Measurements from ENCODE around the gene RANGRF.
"Not testable (repeated sequence)": the region's sequence is repeated elsewhere in the genome, so short reads cannot be mapped to it uniquely, and the experiment has no call there.

RANGRF gene, protein sequence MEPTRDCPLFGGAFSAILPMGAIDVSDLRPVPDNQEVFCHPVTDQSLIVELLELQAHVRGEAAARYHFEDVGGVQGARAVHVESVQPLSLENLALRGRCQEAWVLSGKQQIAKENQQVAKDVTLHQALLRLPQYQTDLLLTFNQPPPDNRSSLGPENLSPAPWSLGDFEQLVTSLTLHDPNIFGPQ

DNA sequence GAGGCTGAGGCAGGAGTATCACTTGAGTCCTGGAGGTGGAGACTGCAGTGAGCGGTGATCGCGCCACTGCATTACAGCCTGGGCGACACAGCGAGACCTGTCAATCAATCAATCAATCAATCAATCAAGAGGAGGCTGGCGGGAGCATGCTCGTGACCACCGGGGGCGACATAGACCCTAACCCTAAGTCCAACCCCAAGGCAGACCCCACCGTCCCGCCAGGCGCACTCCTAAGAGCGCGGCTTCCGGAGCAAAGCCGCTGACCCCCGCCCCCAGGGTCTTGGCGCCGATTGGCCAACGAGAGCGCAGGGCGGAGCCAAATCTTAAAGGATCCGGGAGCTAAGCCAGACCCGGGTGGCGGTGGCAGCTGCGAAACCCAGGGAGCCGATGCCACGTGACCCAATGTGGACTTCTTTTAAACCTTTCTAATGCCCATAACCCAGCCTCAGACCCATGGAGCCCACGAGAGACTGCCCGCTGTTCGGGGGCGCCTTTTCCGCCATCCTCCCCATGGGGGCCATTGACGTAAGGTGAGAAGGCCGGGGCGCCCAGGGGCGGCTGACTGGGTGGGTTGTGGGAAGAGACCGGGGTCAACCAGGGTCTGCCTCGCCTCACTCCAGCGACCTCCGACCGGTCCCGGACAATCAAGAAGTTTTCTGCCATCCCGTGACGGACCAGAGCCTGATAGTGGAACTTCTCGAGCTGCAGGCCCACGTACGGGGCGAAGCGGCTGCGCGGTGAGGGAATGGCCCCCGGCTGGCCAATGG, at the start of gene RANGRF:
Gene RANGRF, plus strand, starts transcription at position 335 of the 767 bp plus-strand sequence. Its CDS starts 119 bp downstream, at position 454.
- in situ Hi-C loops (cut with HindIII; ENCODE audit: low pct_ligation_motif_present, low pct_unique_long_range_greater_than_20kb, low sequenced_read_pairs) = no loop called here
- DNase-seq = peak; percentile 89

DNA sequence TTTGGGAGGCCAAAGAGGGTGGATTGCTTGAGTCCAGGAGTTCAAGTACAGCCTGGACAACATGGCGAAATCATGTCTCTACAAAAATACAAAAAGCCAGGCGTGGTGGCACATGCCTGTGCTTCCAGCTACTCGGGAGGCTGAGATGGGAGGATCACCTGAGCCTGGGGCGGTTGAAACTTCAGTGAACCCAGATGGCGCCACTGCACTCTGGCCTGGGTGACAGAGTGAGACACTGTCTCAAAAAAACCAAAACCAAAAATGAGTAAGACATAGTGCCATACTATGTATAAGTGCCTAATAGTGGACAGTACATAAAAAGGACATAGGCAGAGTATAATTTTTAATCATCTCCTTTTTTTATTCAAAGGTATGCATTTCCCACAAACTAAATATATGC, 44.6 kb upstream of the RANGRF start:
- in situ Hi-C loops (cut with HindIII; ENCODE audit: low pct_ligation_motif_present, low pct_unique_long_range_greater_than_20kb, low sequenced_read_pairs) = no loop called here
- no peak for DNase-seq

GRCh38 chr17:8244768-8245167, 43.7 kb upstream of the RANGRF start:
- in situ Hi-C loops (cut with HindIII; ENCODE audit: low pct_ligation_motif_present, low pct_unique_long_range_greater_than_20kb, low sequenced_read_pairs) = no loop called here
- DNase-seq = no peak

GRCh38 chr17:8248751-8249607, 39.5 kb upstream of the RANGRF start, which contains the start of gene PFAS:
Gene PFAS, plus strand, starts transcription at chr17:8249289. Its CDS starts 4,649 bp downstream, at chr17:8253938.
- DNase-seq = peak; percentile 96
- in situ Hi-C loops (cut with HindIII; ENCODE audit: low pct_ligation_motif_present, low pct_unique_long_range_greater_than_20kb, low sequenced_read_pairs) = no loop called here

- no peak for DNase-seq
- in situ Hi-C loops (cut with HindIII; ENCODE audit: low pct_ligation_motif_present, low pct_unique_long_range_greater_than_20kb, low sequenced_read_pairs) = no loop called here
Observed at GRCh38 chr17:8249621-8250500, 38.6 kb upstream of the RANGRF start.

DNA sequence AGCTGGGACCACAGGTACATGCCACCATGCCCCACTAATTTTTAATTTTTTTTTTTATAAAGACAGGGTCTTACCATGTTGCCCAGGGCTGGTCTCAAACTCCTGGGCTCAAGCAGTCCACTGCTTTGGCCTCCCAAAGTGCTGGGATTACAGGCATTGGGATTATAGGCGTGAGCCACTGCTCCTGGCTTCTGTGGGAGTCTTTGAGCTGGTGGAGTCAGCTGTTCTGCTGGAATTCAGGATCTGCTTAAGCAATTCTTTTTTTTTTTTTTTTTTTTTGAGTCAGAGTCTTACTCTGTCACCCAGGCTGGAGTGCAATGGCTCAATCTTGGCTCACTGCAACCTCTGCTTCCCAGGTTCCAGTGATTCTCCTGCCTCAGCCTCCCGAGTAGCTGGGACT, 37.1 kb upstream of the RANGRF start:
- DNase-seq; in situ Hi-C loops (cut with HindIII; ENCODE audit: low pct_ligation_motif_present, low pct_unique_long_range_greater_than_20kb, low sequenced_read_pairs): not testable (repeated sequence)

DNA sequence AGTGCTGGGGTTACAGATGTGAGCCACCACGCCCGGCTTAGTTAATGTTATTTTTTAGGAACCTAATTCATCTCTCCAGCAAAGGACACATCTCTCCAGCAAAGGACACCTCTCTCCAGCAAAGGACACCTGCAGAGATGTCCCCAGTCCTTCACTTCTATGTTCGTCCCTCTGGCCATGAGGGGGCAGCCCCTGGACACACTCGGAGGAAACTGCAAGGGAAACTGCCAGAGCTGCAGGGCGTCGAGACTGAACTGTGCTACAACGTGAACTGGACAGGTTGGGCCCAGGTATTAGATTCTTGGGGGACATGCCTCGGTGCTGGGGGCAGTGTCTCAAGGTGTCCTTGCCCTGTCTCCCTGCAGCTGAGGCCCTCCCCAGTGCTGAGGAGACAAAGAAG, 34.7 kb upstream of the RANGRF start:
- in situ Hi-C loops (cut with HindIII; ENCODE audit: low pct_ligation_motif_present, low pct_unique_long_range_greater_than_20kb, low sequenced_read_pairs) = no loop called here
- DNase-seq = peak; percentile 27

GRCh38 chr17:8254881-8255280, 33.6 kb upstream of the RANGRF start:
- DNase-seq = no peak
- in situ Hi-C loops (cut with HindIII; ENCODE audit: low pct_ligation_motif_present, low pct_unique_long_range_greater_than_20kb, low sequenced_read_pairs) = no loop called here

GRCh38 chr17:8255499-8255898, 33.0 kb upstream of the RANGRF start:
- peak; percentile 16 for DNase-seq
- in situ Hi-C loops (cut with HindIII; ENCODE audit: low pct_ligation_motif_present, low pct_unique_long_range_greater_than_20kb, low sequenced_read_pairs) = no loop called here

DNA sequence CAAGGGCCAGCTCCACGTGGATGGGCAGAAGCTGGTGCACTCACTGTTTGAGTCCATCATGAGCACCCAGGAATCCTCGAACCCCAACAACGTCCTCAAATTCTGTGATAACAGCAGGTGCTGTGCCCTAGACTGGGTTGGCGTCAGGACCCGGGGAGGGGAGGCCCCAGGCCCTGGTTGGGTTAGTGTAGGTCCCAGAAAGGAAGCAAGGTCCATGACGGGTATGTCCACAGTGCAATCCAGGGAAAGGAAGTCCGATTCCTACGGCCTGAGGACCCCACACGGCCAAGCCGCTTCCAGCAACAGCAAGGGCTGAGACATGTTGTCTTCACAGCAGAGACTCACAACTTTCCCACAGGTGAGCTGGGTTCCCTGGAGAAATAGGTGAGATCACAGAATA, 32.2 kb upstream of the RANGRF start:
- in situ Hi-C loops (cut with HindIII; ENCODE audit: low pct_ligation_motif_present, low pct_unique_long_range_greater_than_20kb, low sequenced_read_pairs) = no loop called here

GRCh38 chr17:8256691-8257090, 31.8 kb upstream of the RANGRF start:
- in situ Hi-C loops (cut with HindIII; ENCODE audit: low pct_ligation_motif_present, low pct_unique_long_range_greater_than_20kb, low sequenced_read_pairs) = no loop called here
- DNase-seq = no peak

More for the DNA sequence above, 32.2 kb upstream of the RANGRF start:
- no peak for DNase-seq

- in situ Hi-C loops (cut with HindIII; ENCODE audit: low pct_ligation_motif_present, low pct_unique_long_range_greater_than_20kb, low sequenced_read_pairs) = no loop called here
- DNase-seq = no peak
Observed at GRCh38 chr17:8257801-8258200, 30.7 kb upstream of the RANGRF start.

DNA sequence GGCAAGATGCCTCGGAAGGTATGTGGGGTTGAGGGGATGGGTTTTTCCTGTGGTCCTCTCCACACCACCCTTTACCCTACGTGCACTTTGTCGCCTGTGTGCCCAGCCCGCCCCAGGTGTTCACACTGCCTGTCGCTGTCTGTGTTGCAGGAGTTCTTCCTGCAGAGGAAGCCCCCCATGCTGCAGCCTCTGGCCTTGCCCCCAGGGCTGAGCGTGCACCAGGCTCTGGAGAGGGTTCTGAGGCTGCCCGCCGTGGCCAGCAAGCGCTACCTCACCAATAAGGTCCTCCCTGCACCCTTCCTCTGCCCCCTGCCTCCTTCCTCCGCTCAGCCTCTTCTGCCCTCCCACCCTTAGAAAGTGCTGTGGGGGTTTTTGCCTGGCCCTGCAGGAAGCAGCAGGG, 24.1 kb upstream of the RANGRF start:
- in situ Hi-C loops (cut with HindIII; ENCODE audit: low pct_ligation_motif_present, low pct_unique_long_range_greater_than_20kb, low sequenced_read_pairs) = no loop called here
- DNase-seq = no peak

DNA sequence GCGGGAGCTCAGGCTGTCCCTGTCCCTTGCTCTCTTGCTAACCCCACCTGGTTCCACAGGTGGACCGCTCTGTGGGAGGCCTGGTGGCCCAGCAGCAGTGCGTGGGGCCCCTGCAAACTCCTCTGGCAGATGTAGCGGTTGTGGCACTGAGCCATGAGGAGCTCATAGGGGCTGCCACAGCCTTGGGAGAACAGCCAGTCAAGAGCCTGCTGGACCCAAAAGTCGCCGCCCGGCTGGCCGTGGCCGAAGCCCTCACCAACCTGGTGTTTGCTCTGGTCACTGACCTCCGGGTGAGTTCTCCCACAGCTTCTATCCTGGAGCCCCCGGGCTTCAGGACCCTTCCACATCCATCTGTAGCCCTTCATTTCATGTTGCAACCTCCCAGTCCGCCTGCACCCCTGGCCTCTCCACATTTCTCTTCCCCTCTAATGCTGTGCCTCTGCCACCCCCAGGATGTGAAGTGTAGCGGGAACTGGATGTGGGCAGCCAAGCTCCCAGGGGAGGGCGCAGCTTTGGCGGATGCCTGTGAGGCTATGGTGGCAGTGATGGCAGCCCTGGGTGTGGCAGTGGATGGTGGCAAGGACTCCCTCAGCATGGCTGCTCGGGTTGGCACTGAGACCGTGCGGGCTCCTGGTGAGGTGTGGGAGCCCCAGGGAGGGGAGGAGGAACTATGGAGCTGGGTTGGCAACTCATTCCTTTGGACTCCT, 23.5 kb upstream of the RANGRF start:
- in situ Hi-C loops (cut with HindIII; ENCODE audit: low pct_ligation_motif_present, low pct_unique_long_range_greater_than_20kb, low sequenced_read_pairs) = no loop called here
- no peak for DNase-seq

GRCh38 chr17:8266648-8267479, 21.6 kb upstream of the RANGRF start:
- DNase-seq = no peak
- in situ Hi-C loops (cut with HindIII; ENCODE audit: low pct_ligation_motif_present, low pct_unique_long_range_greater_than_20kb, low sequenced_read_pairs) = no loop called here

DNA sequence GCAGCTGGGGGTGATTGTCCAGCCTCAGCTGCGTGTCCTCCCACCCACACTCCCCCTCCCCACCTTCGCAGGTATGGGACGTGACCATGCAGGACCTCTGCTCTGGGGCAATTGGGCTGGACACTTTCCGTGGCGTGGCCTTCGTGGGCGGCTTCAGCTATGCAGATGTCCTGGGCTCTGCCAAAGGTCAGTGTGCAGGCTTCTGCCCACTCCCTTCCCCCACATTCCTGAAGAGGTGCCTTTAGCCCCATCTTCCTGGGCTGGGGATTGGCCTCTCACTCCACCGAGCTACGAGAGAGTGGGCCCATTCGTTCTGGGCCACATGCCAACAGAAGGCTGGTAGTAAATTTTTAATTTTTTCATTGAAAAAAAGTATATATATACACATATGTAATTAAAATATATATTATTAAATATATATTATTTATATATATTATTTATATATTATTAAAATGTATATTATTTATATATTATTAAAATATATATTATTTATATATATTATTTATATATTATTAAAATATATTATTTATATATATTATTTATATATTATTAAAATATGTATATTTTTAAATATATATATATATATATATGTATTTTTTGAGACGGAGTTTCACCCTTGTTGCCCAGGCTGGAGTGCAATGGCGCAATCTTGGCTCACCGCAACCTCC, 20.9 kb upstream of the RANGRF start:
- no peak for DNase-seq
- in situ Hi-C loops (cut with HindIII; ENCODE audit: low pct_ligation_motif_present, low pct_unique_long_range_greater_than_20kb, low sequenced_read_pairs) = no loop called here
